Liver (tissue), 9 donors: ENCODE data around the gene TGDS. TPM values are rescaled to one million over a fixed set of nuclear protein-coding genes. Genes with fewer than 3 reads are reported as not detected.

Experiments
- DNase-seq: peaks from one replicate; pipeline ENCODE4 v3.0.0-alpha.2; 2017; ENCODE audit warnings: low spot score
- H3K27ac ChIP-seq, 2 donors: one replicate each; pipeline ENCODE4 v1.7.0; 2013; ENCODE audit warnings: inconsistent platforms in 2 of 2, low read length in 2 of 2, control low read depth in 1 of 2, low read depth in 1 of 2, mild to moderate bottlenecking in 1 of 2
- H3K27me3 ChIP-seq, 4 donors: one replicate each; pipeline versions ENCODE4 v1.6.1 to v1.7.0; 2013; ENCODE audit warnings: low read length in 3 of 4, inconsistent platforms in 1 of 4, mild to moderate bottlenecking in 1 of 4, moderate library complexity in 1 of 4; ENCODE audit not compliant: control insufficient read depth in 4 of 4, insufficient read depth in 4 of 4
- H3K36me3 ChIP-seq, 4 donors: one replicate each; pipeline versions ENCODE4 v1.6.1 to v1.7.0; 2013; ENCODE audit warnings: low read length in 3 of 4, mild to moderate bottlenecking in 3 of 4, low read depth in 1 of 4, moderate library complexity in 1 of 4; ENCODE audit not compliant: control insufficient read depth in 4 of 4, insufficient read depth in 3 of 4
- H3K4me1 ChIP-seq, 4 donors: one replicate each; pipeline versions ENCODE4 v1.6.1 to v1.7.0; 2013; ENCODE audit warnings: low read length in 3 of 4, mild to moderate bottlenecking in 3 of 4, moderate library complexity in 1 of 4; ENCODE audit not compliant: control insufficient read depth in 4 of 4, insufficient read depth in 4 of 4
- H3K4me3 ChIP-seq, 3 donors: one replicate each; pipeline versions ENCODE4 v1.6.1 to v1.7.0; 2013; ENCODE audit warnings: low read length in 3 of 3, control low read depth in 1 of 3, low read depth in 1 of 3, mild to moderate bottlenecking in 1 of 3
- H3K9ac ChIP-seq, 2 donors: one replicate each; pipeline ENCODE4 v1.7.0; 2013; ENCODE audit warnings: low read length in 2 of 2, mild to moderate bottlenecking in 2 of 2, moderate library complexity in 2 of 2, control low read depth in 1 of 2, low read depth in 1 of 2
- H3K9me3 ChIP-seq, 4 donors: one replicate each; pipeline versions ENCODE4 v1.6.1 to v1.7.0; 2013; ENCODE audit warnings: low read length in 3 of 4; ENCODE audit not compliant: control insufficient read depth in 4 of 4
- EGR1 ChIP-seq, 2 donors: IDR thresholded peaks; 2 replicates each; pipeline ENCODE4 v1.6.1; 2016 to 2018; ENCODE audit warnings: antibody characterized with exemption in 2 of 2, low read depth in 2 of 2
- FOXA1 ChIP-seq: IDR thresholded peaks from 2 replicates; pipeline ENCODE4 v1.6.1; 2016; ENCODE audit warnings: antibody characterized with exemption
- FOXA2 ChIP-seq: IDR thresholded peaks from 2 replicates; pipeline ENCODE4 v1.6.1; 2016; ENCODE audit warnings: antibody characterized with exemption
- GABPA ChIP-seq, 2 donors: IDR thresholded peaks in 1 of 2; conservative IDR thresholded peaks in 1 of 2; 2 replicates each; pipeline ENCODE4 v1.6.1; 2016; ENCODE audit warnings: antibody characterized with exemption in 2 of 2, mild to moderate bottlenecking in 1 of 2, moderate library complexity in 1 of 2
- HNF4A ChIP-seq, 2 donors: conservative IDR thresholded peaks; 2 replicates each; pipeline ENCODE4 v1.6.1; 2016; ENCODE audit warnings: antibody characterized with exemption in 2 of 2, mild to moderate bottlenecking in 2 of 2
- HNF4G ChIP-seq: IDR thresholded peaks from 2 replicates; pipeline ENCODE4 v1.6.1; 2016; ENCODE audit warnings: antibody characterized with exemption
- JUND ChIP-seq, 2 donors: IDR thresholded peaks; 2 replicates each; pipeline ENCODE4 v1.6.1; 2016; ENCODE audit warnings: antibody characterized with exemption in 2 of 2
- NR2F2 ChIP-seq: IDR thresholded peaks from 2 replicates; pipeline ENCODE4 v1.6.1; 2016; ENCODE audit warnings: antibody characterized with exemption
- RAD21 ChIP-seq, 2 donors: IDR thresholded peaks; 2 replicates each; pipeline ENCODE4 v1.6.1; 2016; ENCODE audit warnings: antibody characterized with exemption in 2 of 2, mild to moderate bottlenecking in 2 of 2
- RXRA ChIP-seq, 2 donors: IDR thresholded peaks; 2 replicates each; pipeline ENCODE4 v1.6.1; 2017 to 2018; ENCODE audit warnings: antibody characterized with exemption in 2 of 2, mild to moderate bottlenecking in 1 of 2
- SP1 ChIP-seq: IDR thresholded peaks from 2 replicates; pipeline ENCODE4 v1.6.1; 2018; ENCODE audit warnings: antibody characterized with exemption, mild to moderate bottlenecking
- TAF1 ChIP-seq: conservative IDR thresholded peaks from 2 replicates; pipeline ENCODE4 v1.6.1; 2016; ENCODE audit warnings: antibody characterized with exemption, mild to moderate bottlenecking
- YY1 ChIP-seq: IDR thresholded peaks from 2 replicates; pipeline ENCODE4 v1.6.1; 2016; ENCODE audit warnings: antibody characterized with exemption, mild to moderate bottlenecking
- WGBS: extraction: QIAGEN DNeasy Blood & Tissue Kit; methylation state at CpG from one replicate; pipeline ENCODE4 v1.1.7; 2013; 5-methylcytosine and 5-hydroxymethylcytosine counted together
- polyA plus RNA-seq, 2 donors: library from polyadenylated mRNA; stranded (reverse) in 1 of 2; unstranded in 1 of 2; fragments of 200-250 nt in 1 of 2; fragments of >200 nt in 1 of 2; fragmentation: Nextera tagmentation in 1 of 2; extraction: Ambion mirVana in 1 of 2; gene quantifications; one replicate each; pipeline versions ENCODE4 v1.2.1 to v1.2.3, GENCODE V29; 2013 to 2015
- total RNA-seq, 2 donors: library from RNA; depleted of rRNA; stranded (reverse); fragments of >200 nt; gene quantifications; one replicate each; pipeline ENCODE4 v1.2.3, GENCODE V29; 2014
- TF ChIP-seq, protein P1 (sequence below): IDR thresholded peaks from 2 replicates; pipeline ENCODE4 v1.6.1; 2016; ENCODE audit warnings: antibody characterized with exemption, mild to moderate bottlenecking
- TF ChIP-seq, protein P2 (sequence below): IDR thresholded peaks from 2 replicates; pipeline ENCODE4 v1.6.1; 2016; ENCODE audit warnings: antibody characterized with exemption
- TF ChIP-seq, protein P3 (sequence below): fragments of 150-350 bp; IDR thresholded peaks from 2 replicates; pipeline ENCODE4 v1.5.1; 2017; ENCODE audit warnings: improper control_type of control experiment, low read depth, low read length; ENCODE audit not compliant: missing input control
- TF ChIP-seq, protein P4 (sequence below): IDR thresholded peaks from 2 replicates; pipeline ENCODE4 v1.6.1; 2016; ENCODE audit warnings: antibody characterized with exemption
- donor health status: healthy.
- donor health status: healthy.
- donor health status: healthy.
- donor health status: healthy.
- donor health status: healthy.

Gene TGDS
- total and polyA plus RNA-seq, 4 donors = 5.7 to 11.4 (median 9.5) TPM

DNA sequence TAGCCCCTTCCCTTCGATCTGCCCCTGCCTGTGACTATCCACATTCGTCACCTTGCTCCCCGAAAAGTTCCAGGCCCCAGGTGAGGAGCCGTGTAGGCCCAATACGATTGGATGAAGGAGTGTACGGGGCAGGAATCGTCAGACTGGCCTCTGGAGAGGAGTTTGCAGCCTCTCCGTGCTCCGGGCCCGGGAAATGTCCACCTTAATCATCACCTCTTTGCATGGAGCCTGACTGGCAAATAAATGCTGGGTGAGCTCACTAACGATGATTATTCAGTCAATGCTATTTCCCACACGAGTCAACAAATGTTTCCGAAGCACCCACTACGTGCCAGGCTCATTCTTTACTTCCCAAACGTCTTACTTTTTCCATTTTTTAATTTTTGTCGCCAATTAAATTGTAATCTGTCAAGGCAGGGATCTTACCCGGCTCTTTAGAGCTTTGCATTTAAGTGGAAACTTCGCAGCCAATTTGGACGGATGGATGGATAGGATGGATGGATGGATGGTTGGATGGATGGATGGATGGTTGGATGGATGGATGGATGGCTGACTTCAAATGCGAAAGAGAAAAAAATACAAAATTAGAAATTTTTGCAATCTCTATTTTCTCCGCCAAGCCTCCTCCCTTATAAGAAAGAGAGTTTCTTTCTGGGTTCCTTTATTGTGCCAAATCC lies 45.8 kb downstream of the TGDS start:
- Histone ChIP-seq H3K9ac (peak overlapping the region; percentile 46 to 49), H3K27ac (peak overlapping the region; percentile 94 to 96), H3K4me1 (peaks cover 0 to 16% (median 5%) of the 10 kb centered on the region in 4 donors), H3K27me3 (no peaks in the 10 kb centered on the region), H3K4me3 (peak overlapping the region; percentile 54 to 79 (median 75)), H3K9me3 (no peaks in the 10 kb centered on the region), H3K36me3 (no peaks in the 10 kb centered on the region)
- TF ChIP-seq HNF4G (no peak), EGR1 (IDR thresholded peaks at IDR 0.05; ENCODE audit: low read depth in 2 of 2) (no peak), JUND (IDR thresholded peaks at IDR 0.05) (no peak), FOXA1 (no peak), YY1 (no peak), RXRA (IDR thresholded peaks at IDR 0.05) (no peak), NR2F2 (no peak), TAF1 (no peak)
- TF ChIP-seq, protein P1, sequence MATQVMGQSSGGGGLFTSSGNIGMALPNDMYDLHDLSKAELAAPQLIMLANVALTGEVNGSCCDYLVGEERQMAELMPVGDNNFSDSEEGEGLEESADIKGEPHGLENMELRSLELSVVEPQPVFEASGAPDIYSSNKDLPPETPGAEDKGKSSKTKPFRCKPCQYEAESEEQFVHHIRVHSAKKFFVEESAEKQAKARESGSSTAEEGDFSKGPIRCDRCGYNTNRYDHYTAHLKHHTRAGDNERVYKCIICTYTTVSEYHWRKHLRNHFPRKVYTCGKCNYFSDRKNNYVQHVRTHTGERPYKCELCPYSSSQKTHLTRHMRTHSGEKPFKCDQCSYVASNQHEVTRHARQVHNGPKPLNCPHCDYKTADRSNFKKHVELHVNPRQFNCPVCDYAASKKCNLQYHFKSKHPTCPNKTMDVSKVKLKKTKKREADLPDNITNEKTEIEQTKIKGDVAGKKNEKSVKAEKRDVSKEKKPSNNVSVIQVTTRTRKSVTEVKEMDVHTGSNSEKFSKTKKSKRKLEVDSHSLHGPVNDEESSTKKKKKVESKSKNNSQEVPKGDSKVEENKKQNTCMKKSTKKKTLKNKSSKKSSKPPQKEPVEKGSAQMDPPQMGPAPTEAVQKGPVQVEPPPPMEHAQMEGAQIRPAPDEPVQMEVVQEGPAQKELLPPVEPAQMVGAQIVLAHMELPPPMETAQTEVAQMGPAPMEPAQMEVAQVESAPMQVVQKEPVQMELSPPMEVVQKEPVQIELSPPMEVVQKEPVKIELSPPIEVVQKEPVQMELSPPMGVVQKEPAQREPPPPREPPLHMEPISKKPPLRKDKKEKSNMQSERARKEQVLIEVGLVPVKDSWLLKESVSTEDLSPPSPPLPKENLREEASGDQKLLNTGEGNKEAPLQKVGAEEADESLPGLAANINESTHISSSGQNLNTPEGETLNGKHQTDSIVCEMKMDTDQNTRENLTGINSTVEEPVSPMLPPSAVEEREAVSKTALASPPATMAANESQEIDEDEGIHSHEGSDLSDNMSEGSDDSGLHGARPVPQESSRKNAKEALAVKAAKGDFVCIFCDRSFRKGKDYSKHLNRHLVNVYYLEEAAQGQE = no peak
- TF ChIP-seq, protein P2, sequence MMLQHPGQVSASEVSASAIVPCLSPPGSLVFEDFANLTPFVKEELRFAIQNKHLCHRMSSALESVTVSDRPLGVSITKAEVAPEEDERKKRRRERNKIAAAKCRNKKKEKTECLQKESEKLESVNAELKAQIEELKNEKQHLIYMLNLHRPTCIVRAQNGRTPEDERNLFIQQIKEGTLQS = no peak
- TF ChIP-seq, protein P3, sequence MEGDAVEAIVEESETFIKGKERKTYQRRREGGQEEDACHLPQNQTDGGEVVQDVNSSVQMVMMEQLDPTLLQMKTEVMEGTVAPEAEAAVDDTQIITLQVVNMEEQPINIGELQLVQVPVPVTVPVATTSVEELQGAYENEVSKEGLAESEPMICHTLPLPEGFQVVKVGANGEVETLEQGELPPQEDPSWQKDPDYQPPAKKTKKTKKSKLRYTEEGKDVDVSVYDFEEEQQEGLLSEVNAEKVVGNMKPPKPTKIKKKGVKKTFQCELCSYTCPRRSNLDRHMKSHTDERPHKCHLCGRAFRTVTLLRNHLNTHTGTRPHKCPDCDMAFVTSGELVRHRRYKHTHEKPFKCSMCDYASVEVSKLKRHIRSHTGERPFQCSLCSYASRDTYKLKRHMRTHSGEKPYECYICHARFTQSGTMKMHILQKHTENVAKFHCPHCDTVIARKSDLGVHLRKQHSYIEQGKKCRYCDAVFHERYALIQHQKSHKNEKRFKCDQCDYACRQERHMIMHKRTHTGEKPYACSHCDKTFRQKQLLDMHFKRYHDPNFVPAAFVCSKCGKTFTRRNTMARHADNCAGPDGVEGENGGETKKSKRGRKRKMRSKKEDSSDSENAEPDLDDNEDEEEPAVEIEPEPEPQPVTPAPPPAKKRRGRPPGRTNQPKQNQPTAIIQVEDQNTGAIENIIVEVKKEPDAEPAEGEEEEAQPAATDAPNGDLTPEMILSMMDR = no peak
- WGBS = 25% methylated on average over 21 of the region's 21 CpGs
- no peak for DNase-seq

DNA sequence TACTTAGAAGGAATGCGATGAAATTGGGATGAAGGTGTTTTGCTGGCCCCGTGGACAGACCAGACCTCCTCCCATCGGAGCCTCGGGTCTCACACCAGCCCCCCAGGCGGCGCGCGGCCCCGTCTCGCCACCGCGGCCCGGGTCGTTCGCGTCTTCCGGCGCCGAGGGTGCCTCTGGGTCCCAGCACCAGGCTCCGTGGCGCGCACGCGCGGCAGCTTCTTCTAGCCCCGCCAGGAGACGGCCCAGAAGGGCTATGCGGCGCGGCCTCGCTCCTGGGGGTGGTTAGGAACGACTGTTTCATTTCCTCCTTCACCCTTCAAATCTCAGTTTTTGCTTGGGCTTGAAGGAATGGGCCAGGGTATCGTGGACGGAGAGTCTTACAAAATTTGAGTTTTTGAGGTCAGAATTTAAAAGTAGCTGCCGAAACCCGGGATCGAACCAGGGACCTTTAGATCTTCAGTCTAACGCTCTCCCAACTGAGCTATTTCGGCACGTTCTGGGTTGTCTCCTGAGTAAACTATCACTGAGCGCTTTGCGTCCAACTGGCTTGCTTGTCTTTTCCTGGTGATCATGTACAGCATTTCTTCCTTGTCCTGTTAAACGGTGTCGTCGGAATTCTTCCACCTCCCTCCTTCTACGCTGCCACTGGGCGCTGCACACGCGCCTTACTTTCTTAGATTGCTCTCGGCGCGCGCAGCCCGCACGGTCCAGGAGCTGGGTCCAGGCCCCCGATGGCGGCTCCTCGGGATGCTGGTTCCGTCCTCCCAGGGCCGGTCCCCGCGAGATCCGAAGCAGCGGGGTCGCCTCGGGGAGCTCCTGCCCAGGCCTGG lies 46.5 kb downstream of the TGDS start:
- Histone ChIP-seq H3K27me3 (no peaks in the 10 kb centered on the region), H3K4me1 (peaks cover 0 to 16% (median 5%) of the 10 kb centered on the region in 4 donors), H3K27ac (peak overlapping the region; percentile 94 to 96), H3K9ac (peak overlapping the region; percentile 80 to 97), H3K9me3 (no peaks in the 10 kb centered on the region), H3K36me3 (no peaks in the 10 kb centered on the region), H3K4me3 (peak overlapping the region; percentile 54 to 79 (median 75))
- peak; percentile 88 for DNase-seq
- 1% methylated on average over 66 of the region's 66 CpGs for WGBS
- TF ChIP-seq SP1 = peak; percentile 18
- peak in 1 of 2 donors; percentile 5 for TF ChIP-seq RAD21 (IDR thresholded peaks at IDR 0.05)
- TF ChIP-seq, protein P2 = peak; percentile 100
- peak; percentile 27 for TF ChIP-seq HNF4G
- TF ChIP-seq, protein P4, sequence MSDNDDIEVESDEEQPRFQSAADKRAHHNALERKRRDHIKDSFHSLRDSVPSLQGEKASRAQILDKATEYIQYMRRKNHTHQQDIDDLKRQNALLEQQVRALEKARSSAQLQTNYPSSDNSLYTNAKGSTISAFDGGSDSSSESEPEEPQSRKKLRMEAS = peak; percentile 59
- TF ChIP-seq, protein P1 = peak; percentile 13
- TF ChIP-seq, protein P3 = no peak
- peak in 1 of 2 donors; percentile 49 for TF ChIP-seq GABPA (IDR thresholded peaks at IDR 0.05 in 1 of 2, conservative IDR thresholded peaks at IDR 0.05 in 1 of 2)
- TF ChIP-seq NR2F2 = no peak
- TF ChIP-seq TAF1 = no peak
- no peak for TF ChIP-seq FOXA2
- peak; percentile 38 to 54 for TF ChIP-seq HNF4A (conservative IDR thresholded peaks at IDR 0.05)
